ENCODE results near the gene STAT5B.

STAT5B gene

GRCh38 chr17:42279776-42280630 lies 3.8 kb upstream of the STAT5B start:
- Histone ChIP-seq H3K4me3 (ENCODE audit: low read length) (no peak overlapping the region), H3K9me3 (replicated peaks; ENCODE audit: insufficient read depth, low read length) (no peaks in the 10 kb centered on the region), H3K79me2 (ENCODE audit: low read length) (peaks cover 8% of the 10 kb centered on the region), H3K4me2 (ENCODE audit: low read depth, low read length) (no peak overlapping the region), H3K9me2 (replicated peaks; ENCODE audit: insufficient read depth, low read length) (no peaks in the 10 kb centered on the region), H3K4me1 (ENCODE audit: low read length) (no peaks in the 10 kb centered on the region), H3K36me3 (replicated peaks; ENCODE audit: insufficient read depth, low read length) (no peaks in the 10 kb centered on the region), H3K9ac (ENCODE audit: low read length) (no peak overlapping the region), H3F3A (ENCODE audit: insufficient read depth, low read length) (no peaks in the 10 kb centered on the region), H4K20me1 (ENCODE audit: insufficient read depth, low read length) (no peaks in the 10 kb centered on the region), H3K27me3 (replicated peaks; ENCODE audit: insufficient read depth, low read length) (no peaks in the 10 kb centered on the region), H2AFZ (ENCODE audit: low read length) (no peak overlapping the region), H3K27ac (ENCODE audit: low read length) (no peak overlapping the region)
- no peak for DNase-seq
- TF ChIP-seq EZH2phosphoT487 (IDR thresholded peaks at IDR 0.05; ENCODE audit: low read length) (no peak), EZH2 (optimal IDR thresholded peaks at IDR 0.05; ENCODE audit: low read depth, low read length) (no peak)
- TF ChIP-seq, protein P1, sequence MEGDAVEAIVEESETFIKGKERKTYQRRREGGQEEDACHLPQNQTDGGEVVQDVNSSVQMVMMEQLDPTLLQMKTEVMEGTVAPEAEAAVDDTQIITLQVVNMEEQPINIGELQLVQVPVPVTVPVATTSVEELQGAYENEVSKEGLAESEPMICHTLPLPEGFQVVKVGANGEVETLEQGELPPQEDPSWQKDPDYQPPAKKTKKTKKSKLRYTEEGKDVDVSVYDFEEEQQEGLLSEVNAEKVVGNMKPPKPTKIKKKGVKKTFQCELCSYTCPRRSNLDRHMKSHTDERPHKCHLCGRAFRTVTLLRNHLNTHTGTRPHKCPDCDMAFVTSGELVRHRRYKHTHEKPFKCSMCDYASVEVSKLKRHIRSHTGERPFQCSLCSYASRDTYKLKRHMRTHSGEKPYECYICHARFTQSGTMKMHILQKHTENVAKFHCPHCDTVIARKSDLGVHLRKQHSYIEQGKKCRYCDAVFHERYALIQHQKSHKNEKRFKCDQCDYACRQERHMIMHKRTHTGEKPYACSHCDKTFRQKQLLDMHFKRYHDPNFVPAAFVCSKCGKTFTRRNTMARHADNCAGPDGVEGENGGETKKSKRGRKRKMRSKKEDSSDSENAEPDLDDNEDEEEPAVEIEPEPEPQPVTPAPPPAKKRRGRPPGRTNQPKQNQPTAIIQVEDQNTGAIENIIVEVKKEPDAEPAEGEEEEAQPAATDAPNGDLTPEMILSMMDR (IDR thresholded peaks at IDR 0.05; ENCODE audit: low read length), result no peak

- Histone ChIP-seq H3K27me3 (replicated peaks; ENCODE audit: insufficient read depth, low read length) (no peaks in the 10 kb centered on the region), H3K79me2 (ENCODE audit: low read length) (peaks cover 25% of the 10 kb centered on the region), H2AFZ (ENCODE audit: low read length) (no peak overlapping the region; the same call in 1 of the 2 replicates), H3K27ac (ENCODE audit: low read length) (no peak overlapping the region), H3K4me1 (ENCODE audit: low read length) (no peaks in the 10 kb centered on the region), H3K4me3 (ENCODE audit: low read length) (no peak overlapping the region), H4K20me1 (ENCODE audit: insufficient read depth, low read length) (no peaks in the 10 kb centered on the region), H3K4me2 (ENCODE audit: low read depth, low read length) (no peak overlapping the region), H3K9me2 (replicated peaks; ENCODE audit: insufficient read depth, low read length) (no peaks in the 10 kb centered on the region), H3F3A (ENCODE audit: insufficient read depth, low read length) (no peaks in the 10 kb centered on the region), H3K36me3 (replicated peaks; ENCODE audit: insufficient read depth, low read length) (no peaks in the 10 kb centered on the region), H3K9me3 (replicated peaks; ENCODE audit: insufficient read depth, low read length) (no peaks in the 10 kb centered on the region), H3K9ac (ENCODE audit: low read length) (no peak overlapping the region)
- no peak for DNase-seq
- TF ChIP-seq EZH2 (optimal IDR thresholded peaks at IDR 0.05; ENCODE audit: low read depth, low read length), result no peak
- TF ChIP-seq, protein P1 (IDR thresholded peaks at IDR 0.05; ENCODE audit: low read length), result no peak
- TF ChIP-seq EZH2phosphoT487 (IDR thresholded peaks at IDR 0.05; ENCODE audit: low read length), result no peak
These were observed 1.1 kb upstream of the STAT5B start for GRCh38 chr17:42277342-42277712.

DNA sequence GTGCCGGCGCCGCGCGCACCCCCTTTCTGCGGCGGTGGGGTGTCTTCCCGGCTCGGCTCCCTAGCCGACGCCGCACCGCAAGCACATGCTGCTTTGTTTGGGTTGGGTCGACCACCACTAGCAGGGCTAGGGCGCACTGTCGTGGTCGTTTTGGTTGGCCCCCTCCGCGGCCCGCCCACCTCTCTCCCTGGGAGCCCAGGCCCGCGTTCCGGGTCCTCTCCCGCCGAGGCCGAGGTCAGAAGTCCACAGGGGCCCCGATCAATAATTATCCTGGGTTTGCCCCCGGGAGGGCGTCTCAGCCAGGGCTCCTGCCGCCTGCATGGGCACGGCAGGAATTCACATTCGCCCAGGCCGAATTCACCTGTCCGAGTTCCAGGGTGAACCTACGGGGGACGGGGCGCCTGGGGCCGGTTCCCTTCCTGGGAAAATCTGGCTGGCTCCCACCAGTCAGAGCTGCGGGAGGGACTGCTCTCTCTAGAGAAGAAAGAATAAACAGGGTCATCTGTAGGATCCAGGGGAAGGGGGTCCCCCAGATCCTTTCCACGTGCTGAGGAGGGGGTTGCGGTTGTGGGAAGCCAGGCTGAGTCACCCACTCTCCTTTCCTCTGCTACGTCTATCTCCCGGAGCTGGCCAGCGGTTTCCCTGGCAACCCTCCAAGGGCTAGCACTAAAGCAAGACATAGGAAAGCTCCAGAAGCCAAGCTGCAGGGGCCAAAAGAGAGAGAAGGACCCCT lies 584 bp upstream of the STAT5B start:
- Histone ChIP-seq H3K9me2 (replicated peaks; ENCODE audit: insufficient read depth, low read length) (no peaks in the 10 kb centered on the region), H3K9ac (ENCODE audit: low read length) (peak overlapping the region; percentile 78), H3K27me3 (replicated peaks; ENCODE audit: insufficient read depth, low read length) (no peaks in the 10 kb centered on the region), H3K36me3 (replicated peaks; ENCODE audit: insufficient read depth, low read length) (no peaks in the 10 kb centered on the region), H3F3A (ENCODE audit: insufficient read depth, low read length) (no peaks in the 10 kb centered on the region), H4K20me1 (ENCODE audit: insufficient read depth, low read length) (no peaks in the 10 kb centered on the region), H2AFZ (ENCODE audit: low read length) (peak overlapping the region; percentile 99), H3K79me2 (ENCODE audit: low read length) (peaks cover 27% of the 10 kb centered on the region), H3K4me1 (ENCODE audit: low read length) (no peaks in the 10 kb centered on the region), H3K4me3 (ENCODE audit: low read length) (peak overlapping the region; percentile 85), H3K27ac (ENCODE audit: low read length) (no peak overlapping the region), H3K4me2 (ENCODE audit: low read depth, low read length) (peak overlapping the region; percentile 96), H3K9me3 (replicated peaks; ENCODE audit: insufficient read depth, low read length) (no peaks in the 10 kb centered on the region)
- TF ChIP-seq EZH2 (optimal IDR thresholded peaks at IDR 0.05; ENCODE audit: low read depth, low read length) (no peak), EZH2phosphoT487 (IDR thresholded peaks at IDR 0.05; ENCODE audit: low read length) (no peak)
- TF ChIP-seq, protein P1 (IDR thresholded peaks at IDR 0.05; ENCODE audit: low read length), result no peak
- no peak for DNase-seq

All from MM.1S (cell line).